HL-60/S4 treated with retinoic acid at 250 ng/mL for 4 days and 3 days (cell line): ENCODE data around the gene SH3RF3.

ENCODE experiments used
- in situ Hi-C: fragments of 300-500 bp; cut with MboI; formaldehyde crosslinking; loops from 2 replicates; pipeline ENCODE4 v1.7.0; 2022; ENCODE audit warnings: low sequenced_read_pairs

SH3RF3 gene

DNA sequence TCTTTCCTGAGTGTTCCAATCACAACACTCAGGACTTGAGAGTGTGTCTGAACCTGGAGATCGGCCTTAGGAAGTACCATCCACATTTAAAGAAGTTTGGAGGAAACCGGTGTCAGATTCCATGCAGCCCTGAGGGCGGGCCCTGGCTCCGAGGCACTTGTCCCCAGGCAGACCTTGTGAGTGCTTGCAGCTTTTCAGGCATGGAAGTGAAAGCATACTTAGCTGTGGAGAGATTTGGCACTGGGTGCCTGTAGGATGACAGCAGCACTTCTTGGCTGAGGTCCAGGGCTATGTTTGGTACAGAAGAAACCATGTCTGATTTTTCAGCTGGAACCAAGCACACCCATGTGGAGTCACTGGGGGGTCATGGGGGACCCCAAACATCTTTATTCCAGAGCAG is 253.9 kb downstream of the SH3RF3 start:
- in situ Hi-C loops = no loop called here

DNA sequence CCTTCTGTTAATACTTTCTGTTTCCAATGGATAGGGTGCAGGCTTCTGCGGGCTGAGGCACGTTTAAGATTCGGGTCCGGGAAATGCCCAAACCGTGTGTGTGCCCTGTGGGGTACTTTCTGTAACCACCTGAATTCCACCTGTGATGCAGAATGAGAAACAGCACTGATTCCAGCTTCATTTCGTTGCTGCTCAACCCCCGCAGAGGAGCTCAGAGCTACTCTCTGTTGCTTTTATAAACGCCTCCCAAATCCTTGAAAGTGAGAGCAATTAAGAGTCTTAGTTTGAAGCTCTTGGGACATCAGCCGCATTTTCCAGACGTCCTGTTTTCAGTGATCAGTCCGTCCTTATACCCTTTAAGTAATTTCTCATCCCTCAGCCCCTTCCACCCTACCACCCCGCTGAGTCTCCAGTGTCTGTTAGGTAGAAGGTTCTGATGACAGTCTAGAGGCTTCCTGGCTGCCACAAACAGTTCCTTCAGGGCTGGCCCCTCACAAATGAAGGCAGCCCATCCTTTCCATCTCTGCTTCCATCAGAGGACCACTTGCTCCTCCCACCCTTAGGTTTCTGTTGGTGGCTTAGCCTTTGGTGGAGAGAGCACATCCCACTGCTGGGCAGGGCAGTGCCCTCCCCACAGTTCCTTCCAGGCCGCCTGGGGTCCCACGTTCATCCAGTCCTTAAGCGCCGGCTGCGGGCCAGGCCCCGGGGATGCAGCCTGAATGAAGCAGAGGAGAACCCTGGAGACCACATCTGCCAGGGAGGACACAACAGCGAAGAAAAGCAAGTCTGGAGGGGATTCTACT is 254.7 kb downstream of the SH3RF3 start:
- in situ Hi-C loops = no loop called here

DNA sequence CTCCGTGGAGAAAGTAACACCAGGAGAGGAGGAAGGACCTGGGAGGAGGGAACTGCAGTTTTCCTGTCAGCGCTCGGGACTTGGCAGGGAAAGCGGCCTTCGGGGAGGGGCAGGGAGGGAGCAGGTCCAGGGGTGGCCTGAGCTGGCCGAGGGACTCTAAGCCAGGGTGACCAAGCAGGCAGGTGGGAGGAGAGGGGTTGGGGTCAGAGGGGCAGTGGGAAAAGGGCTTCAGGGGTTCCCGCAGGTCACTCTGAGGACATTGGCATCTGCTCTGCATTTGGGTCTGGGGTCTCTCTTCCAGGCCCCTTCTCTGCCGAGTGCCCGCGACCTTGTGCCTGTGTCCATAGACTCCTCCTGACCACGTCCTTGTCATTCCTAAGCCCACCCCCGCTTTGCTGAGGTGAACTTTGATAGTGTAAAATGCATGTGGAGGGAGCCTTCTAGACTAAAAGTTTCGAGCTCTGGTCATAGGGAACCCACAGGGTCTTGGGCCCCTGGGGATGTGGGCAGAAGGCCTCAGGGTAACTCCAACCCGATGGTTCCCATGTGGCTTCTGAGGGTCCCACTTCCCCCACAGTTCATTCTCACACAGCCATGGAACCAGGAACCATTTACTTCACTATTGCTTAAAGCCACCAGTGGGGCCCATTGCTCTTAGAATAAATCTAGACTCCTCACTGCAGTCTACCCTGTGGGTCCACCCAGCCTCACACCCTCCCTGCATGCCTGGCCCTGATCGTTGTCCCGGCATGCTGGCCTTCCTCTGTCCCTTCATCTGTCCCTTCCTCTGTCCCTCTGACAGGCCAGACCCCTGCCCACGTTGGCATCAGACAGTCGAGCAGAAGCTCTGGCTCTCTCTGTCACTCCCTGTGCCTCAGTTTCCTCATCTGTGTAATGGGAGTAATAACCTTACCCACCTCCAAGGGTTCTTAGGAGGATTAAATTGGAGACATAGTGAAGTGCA is 255.6 kb downstream of the SH3RF3 start:
- in situ Hi-C loops = no loop called here

DNA sequence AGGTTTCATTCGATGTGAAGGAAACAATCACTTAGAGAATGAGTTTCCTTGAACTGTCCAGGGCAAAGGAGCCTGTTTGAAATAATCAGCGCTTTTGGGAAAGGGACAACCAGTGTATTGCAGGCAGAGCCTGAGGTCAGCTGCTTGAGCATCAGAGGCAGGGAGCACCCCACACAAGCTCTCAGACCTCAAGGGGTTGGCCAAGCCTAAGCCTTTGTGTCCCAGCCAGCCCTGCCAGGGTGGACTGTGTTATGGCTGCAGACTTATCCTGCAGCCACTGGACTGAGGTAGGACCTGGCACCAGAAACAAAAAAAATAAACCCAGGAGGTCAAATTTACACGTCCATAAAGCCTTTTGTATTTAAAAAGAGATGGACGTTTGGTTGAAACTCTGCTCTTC is 256.5 kb downstream of the SH3RF3 start:
- in situ Hi-C loops = no loop called here

DNA sequence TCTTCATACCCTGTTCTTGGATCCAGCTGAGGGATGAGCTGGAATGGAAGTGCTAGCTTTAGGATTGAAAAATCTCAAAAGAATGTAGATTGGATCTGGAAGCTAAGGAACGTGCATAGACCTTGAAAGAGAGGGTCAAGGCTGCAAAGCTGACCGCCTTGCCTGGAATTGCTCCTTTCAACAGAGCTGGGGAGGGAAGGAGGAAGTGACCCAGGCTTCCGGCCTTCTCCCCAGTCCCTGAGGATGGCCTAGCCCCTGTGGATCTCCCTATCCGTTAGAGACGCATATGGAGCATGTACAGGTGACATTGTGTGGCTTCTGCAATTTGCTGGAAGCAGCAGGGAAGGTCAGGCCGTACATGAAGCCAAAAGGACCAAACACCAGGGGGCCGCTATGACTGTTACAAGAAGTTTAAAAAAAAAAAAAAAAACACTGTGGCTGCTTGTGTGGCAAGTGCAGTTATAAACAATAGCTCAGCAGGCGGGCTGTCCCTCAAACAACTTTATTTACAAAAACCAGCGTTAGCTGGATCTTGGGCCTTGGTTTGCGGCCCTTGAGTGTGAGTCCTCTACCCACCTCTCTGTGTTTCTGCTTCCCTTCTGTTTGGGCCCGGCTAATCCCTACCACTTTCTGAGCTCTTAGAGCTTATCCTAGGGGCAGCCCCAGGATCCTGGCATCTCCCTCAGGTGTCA is 257.1 kb downstream of the SH3RF3 start:
- in situ Hi-C loops = no loop called here

DNA sequence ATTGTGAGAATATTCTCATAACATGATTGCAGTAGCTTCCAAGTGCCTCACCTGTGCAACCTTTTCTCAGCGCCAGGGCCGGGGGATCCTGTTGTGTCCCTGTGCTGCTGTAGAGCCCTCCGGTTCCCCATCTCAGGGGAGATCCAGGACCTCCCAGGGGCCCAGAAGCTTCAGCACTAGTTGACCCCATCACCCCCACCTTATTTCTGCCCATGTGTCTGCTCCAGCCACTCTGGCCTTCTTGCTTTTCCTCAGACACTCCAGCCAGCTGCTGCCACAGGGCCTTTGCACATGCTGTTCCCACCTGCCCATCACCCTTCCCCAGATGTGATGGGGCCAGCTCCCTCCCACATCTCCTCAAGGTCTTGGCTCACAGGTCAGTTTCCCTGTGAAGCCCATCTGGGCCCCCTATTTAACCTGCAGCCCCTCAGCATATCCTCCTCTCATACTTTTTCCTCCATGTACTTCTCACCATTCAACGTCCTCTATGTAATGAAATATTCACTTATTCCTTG is 258.3 kb downstream of the SH3RF3 start:
- in situ Hi-C loops = no loop called here

DNA sequence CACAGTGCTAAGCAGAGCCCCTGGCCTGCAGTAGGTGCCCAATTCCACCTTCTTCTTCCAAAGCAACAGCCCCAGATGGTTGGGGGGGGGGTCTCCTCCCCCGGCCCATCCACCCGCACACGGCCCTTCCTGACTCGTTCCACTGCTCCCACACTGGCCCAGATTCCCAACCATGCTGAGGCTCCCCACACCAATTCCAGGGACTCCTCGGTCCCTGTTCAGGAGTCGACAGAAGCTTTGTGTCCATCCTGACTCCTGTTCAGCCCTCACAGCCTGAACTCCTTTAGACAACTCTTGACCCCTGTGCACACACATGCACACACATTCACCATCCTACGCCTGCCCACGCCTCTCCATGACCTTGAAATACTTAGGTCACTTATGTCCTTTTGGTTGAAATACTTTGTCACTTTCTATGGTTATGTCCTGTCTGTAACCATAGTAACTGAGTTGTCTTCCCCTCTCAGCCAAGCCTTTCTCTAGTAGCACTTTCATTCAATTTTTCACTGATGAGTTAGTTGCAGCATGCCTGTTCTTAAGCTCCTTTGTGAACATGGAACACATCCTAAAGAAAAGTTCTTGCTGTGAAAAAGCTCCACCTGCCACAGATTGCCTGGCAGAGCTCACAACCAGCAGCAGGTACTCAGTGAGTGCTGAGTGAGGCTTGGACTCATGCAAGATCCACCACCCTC is 258.9 kb downstream of the SH3RF3 start:
- in situ Hi-C loops = no loop called here

DNA sequence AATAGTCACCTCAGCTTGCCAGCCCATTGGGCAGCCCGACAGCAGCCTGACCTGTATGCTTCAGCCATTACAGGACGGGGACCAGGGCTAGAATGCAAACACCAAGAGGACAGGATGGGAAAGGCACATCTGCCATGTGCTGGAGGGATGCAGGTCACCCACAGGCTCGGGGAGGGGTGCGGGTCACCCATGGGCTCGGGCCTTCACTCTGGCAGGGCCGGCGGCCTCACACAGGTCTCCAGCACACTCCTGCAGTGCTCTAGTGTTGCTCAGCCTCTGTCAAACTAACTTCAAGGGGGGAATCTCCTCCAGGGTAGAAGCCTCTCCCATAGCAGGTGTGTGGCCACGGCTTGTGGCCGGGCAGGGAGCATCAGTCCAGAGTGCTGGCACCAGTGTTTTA is 262.2 kb downstream of the SH3RF3 start:
- in situ Hi-C loops = no loop called here

DNA sequence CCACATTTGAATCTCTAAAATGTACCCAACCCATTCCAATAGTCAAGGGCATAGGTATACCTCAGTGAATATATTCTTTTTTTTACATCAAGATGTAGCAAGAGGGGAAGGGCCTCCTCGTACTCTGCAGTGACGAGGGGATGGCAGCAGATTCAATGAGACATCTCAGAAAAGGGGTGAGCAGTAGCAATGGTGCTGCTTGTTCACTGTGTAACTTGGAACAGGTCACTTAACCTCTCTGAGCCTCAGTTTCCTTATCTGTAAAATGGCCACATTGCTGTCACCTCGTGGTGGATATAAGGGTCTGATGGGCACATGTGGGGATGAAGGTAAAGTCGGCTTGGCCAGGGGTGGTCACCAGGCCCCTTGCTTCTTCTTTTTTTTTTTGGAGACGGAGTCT is 263.1 kb downstream of the SH3RF3 start:
- in situ Hi-C loops = no loop called here

DNA sequence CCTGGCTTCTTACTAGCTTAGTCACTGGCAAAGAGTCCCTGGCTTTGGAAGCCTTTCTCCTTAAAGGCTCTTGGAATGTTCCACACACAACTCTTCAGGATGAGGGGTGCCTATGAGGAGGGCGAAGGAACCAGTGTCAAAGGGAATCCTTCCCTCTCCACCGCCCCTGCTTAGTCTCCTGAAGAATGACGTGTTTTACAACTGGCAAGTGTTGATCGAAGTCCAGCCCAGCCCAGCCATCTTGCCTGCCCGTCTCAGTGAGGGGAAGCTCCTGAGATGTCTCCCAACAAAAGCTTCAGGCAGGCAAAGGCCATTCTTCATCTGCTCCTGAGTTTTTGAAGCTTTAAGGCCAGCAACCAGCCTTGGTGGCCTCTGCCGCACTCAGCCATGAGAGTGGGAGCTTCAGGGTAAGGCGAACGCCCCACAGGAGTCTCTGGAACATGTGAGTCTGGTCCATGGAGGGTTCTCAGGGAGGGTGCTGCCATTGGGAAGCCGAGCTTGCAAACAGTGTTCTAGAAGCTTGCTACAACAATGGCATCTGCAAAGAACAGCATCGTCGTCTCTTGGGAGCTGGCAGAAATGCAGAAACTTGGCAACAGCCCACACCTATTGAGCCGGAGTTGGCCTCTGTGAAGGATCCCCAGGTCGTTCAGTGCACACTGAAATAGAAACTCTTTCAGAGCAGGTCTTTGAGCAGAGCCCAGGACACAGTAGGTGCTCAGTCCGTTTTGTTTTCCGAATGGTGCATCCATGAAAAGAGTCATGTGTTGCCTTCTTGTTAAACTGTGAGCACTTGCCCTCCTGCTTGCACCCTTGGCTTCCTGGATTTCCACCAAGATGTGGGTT is 264.0 kb downstream of the SH3RF3 start:
- in situ Hi-C loops = no loop called here

DNA sequence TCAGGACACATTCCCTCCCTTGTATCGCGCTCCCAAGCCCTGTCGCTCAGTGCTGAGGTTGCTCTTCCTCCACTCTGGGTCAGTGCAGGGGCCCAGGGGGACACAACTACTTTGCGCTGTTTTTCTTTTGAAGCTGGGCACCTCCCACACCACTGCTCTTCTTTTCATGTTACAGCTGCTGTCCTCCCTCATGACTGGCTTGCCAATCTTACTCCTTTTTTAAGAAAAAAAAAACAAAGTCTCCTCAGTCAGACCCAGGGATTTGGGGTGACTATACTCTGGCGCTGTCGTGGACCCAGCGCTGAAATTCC is 264.6 kb downstream of the SH3RF3 start:
- in situ Hi-C loops = no loop called here

DNA sequence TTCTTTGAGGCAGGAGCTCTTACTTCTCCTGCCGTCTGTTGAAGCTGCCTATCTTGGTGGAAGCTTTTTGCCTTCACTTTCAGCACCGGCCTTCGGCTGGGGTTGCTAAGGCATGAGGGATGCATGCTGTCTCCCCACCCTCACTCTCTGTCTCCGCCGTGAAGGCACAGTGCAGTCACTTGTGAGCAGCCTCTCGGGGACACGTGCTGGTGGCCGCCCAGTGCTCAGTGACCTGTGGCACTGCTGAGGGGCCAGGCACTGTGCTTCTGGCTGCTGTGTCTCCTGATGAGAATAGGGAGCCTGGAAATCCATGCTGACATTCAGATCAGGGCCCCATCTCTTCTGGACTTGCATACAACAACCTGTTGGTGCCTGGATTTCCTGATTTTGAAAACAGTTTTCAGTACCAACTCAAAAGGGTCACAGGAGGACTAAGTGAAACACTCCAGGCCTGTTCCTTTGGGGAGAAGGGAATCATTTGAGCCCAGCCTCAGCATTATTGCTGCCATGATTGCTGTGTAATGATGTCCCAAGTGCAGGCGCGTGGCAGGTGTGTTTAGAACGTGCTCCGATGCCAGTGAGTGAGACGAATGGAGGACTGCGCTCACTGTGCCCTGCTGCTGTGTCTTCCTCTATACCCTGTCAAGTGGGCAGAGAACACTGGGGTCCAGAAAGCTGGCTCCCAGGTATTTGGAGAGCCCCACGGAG is 266.6 kb downstream of the SH3RF3 start:
- in situ Hi-C loops = no loop called here

DNA sequence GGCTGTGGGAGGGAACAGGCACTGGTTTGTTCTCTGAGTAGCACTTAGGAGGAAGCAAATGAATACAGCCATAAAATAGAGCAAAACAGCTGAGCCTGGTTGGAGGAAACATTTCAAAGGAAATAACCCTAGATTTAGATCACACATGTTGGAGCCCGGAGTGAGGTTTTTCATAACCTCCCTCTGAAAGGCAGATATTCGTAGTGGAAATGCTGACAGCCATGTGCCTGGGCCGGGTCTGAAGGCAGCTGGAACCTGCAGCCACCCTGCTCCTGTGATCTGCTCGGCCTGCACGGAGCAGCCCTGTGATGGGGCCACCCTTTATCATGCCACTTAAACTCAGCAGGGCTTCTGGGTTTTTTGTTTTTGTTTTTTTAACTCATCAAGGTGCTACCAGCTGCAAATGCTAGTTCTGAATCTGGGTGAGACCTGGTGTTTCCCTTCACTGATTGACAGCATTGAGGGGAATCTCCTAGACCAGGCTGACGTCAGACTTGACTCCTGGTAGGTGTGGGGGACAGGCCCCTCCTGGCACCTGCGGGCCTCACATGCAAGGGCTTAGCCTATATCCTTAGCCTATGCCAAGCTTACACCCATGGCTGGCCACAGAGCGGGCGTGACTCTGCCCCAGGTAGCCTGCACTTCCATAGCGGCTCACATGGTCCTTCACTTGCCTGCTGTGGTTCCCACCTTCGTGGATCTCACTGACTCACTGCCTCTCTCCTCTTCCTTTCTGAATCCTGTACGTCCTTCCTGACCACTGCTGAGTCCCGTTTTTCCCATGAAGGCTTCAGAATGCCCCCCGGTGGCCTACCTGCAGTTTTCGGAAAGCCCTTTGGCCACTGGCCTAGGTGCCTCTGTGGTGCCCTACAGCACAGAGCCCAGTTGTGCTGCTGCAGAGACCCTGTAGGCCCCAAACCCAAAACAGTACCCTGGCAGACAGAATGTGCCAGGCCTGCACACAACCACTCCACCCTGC is 267.5 kb downstream of the SH3RF3 start:
- in situ Hi-C loops = no loop called here

DNA sequence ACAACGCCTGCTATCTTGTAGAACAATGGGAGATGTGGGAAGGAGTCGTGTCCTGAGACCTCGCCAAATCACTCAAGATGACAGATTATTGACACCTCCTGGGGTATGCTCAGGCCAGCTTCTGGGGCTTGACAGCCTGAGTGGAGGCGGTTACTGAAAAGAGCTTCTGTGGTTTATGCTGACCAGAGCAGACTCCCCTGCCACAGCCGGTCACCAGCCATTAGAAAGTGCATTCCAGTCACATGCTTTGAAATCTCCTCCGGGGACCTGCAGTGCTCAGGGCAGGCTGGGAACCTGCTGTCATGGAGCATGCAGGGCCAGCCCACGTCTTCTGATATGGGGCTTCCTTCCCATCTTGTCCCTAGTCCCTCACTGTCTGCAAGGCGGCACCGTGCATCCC is 268.9 kb downstream of the SH3RF3 start:
- in situ Hi-C loops = no loop called here

DNA sequence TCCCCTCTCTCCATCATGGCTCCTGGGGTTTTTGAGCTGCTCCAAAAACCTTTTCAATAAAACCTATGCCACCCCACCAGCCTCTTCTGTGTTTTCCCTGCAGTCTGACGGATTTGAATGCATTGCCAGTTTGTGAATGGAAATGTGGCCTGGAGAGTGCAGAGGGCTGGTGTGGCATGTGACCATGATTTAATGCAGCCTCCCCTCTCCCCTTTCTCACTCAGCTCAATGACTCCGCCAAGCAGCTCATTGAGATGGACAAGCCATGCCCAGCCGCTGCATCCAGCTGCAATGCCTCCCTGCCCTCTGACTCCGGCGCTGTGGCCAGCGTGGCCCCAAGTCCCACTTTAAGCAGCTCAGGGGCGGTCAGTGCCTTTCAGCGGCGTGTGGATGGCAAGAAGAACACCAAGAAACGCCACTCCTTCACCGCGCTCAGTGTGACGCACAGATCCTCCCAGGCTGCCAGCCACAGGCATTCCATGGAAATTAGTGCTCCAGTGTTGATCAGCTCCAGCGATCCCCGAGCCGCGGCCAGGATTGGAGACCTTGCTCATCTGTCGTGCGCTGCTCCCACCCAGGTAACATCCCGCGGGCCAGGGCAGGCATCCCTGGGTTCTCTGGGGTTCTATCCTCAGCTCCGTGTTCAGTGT is 269.5 kb downstream of the SH3RF3 start:
- in situ Hi-C loops = no loop called here

DNA sequence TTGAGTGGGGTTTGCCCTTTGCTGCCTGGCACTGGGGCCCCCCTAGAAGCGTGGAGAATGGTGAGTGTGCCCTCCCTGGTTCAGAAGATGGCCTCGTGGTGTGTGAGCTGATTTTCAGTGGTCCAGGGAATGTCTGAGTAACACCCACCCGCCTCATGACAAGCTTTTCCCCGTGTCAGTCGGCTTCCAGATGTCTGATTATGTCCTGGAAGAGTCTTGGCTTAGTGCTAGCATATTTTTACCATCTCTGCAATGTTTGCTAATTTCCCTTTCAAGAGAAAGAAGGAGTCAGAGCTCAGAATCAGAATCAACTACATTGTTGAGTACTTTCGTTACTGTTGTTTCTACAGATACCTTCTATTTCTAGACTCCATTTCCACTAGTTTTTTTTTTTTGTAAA is 270.1 kb downstream of the SH3RF3 start:
- in situ Hi-C loops = no loop called here

DNA sequence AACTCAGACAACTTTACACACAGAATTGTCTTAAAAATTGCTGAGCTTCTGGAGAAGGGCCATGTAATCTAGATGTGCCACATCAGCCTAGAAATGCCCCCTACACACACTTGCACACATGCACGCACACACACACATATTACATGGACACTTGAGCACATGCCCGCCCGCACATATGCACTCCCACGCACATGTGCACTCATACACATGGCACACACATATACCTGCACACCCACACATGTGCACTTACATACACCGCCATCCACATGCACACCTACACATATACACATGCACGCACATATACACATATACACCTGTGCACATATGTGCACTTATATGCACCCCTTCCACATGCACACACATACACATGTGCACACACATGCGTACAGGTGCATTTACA is 271.1 kb downstream of the SH3RF3 start:
- in situ Hi-C loops = no loop called here

DNA sequence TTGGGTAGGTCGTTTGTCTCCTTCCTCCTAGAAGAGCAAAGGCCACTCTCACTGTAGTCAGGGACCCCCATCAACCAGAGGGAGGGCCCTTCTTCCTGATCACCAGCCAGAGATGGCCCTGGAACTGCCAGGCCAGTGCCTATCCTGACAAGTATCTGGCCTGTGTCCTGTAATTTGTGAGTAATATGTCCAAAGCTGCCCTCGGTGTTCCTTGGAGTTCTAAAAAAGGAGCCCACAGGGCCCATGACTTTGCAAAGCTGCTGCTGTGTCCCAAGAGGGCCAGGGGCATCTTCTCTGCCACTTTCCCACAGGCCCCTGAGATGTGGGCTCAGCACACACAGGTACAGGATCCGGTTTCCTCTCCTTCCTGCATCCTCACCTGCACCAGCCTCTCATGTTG is 272.4 kb downstream of the SH3RF3 start:
- in situ Hi-C loops = no loop called here
